ENCODE measurements around the gene MYDGF. TPM values are rescaled to one million over a fixed set of nuclear protein-coding genes. Genes with fewer than 3 reads are reported as not detected.

MYDGF gene
- total and polyA plus RNA-seq, 4 donors: 85.1 to 222 (median 144) TPM

DNA sequence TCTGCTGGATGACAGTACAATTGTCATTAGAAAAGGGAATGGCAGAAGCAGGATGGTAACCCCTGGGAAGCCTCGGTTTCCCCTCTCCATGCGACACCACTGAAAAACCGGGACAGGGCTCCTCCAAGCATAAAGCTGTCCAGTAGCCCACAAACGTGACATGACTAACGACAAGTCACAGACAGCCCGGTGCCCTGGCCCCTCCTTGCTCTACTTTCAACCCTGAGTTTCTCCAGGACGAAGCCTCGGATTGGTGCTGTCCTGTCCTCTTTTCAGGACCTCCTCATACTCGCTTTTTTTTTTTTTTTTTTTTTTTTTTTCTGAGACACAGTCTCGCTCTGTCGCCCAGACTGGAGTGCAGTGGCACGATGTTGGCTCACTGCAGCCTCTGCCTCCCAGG lies 37.2 kb upstream of the MYDGF start:
- Histone ChIP-seq H3K27ac (ENCODE audit: low read depth in 1 of 2, low read length in 2 of 2) (peak overlapping the region; percentile 95 to 96), H3K27me3 (ENCODE audit: control insufficient read depth in 4 of 4, insufficient read depth in 4 of 4, low read length in 3 of 4) (no peaks in the 10 kb centered on the region), H3K4me3 (ENCODE audit: low read depth in 1 of 3, low read length in 3 of 3) (no peak overlapping the region), H3K4me1 (ENCODE audit: control insufficient read depth in 4 of 4, insufficient read depth in 4 of 4, low read length in 3 of 4) (peaks cover 29 to 71% (median 59%) of the 10 kb centered on the region in 4 donors), H3K9ac (ENCODE audit: low read depth in 1 of 2, low read length in 2 of 2) (peak overlapping the region in 1 of 2 donors; percentile 10), H3K36me3 (ENCODE audit: control insufficient read depth in 4 of 4, insufficient read depth in 3 of 4, low read depth in 1 of 4, low read length in 3 of 4) (peaks cover 6 to 15% (median 9%) of the 10 kb centered on the region in 4 donors), H3K9me3 (ENCODE audit: control insufficient read depth in 4 of 4, low read length in 3 of 4) (no peaks in the 10 kb centered on the region)
- DNase-seq (ENCODE audit: low spot score): no peak
- no peak for TF ChIP-seq FOXA2 (IDR thresholded peaks at IDR 0.05)
- TF ChIP-seq, protein P1, sequence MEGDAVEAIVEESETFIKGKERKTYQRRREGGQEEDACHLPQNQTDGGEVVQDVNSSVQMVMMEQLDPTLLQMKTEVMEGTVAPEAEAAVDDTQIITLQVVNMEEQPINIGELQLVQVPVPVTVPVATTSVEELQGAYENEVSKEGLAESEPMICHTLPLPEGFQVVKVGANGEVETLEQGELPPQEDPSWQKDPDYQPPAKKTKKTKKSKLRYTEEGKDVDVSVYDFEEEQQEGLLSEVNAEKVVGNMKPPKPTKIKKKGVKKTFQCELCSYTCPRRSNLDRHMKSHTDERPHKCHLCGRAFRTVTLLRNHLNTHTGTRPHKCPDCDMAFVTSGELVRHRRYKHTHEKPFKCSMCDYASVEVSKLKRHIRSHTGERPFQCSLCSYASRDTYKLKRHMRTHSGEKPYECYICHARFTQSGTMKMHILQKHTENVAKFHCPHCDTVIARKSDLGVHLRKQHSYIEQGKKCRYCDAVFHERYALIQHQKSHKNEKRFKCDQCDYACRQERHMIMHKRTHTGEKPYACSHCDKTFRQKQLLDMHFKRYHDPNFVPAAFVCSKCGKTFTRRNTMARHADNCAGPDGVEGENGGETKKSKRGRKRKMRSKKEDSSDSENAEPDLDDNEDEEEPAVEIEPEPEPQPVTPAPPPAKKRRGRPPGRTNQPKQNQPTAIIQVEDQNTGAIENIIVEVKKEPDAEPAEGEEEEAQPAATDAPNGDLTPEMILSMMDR (IDR thresholded peaks at IDR 0.05; ENCODE audit: low read depth, low read length, missing input control): no peak
- no peak for TF ChIP-seq FOXA1 (IDR thresholded peaks at IDR 0.05)
- no peak for TF ChIP-seq RXRA (IDR thresholded peaks at IDR 0.05)
- TF ChIP-seq HNF4A (conservative IDR thresholded peaks at IDR 0.05): no peak
- TF ChIP-seq JUND (IDR thresholded peaks at IDR 0.05): no peak
- 73% methylated on average over 12 of the region's 12 CpGs for WGBS

DNA sequence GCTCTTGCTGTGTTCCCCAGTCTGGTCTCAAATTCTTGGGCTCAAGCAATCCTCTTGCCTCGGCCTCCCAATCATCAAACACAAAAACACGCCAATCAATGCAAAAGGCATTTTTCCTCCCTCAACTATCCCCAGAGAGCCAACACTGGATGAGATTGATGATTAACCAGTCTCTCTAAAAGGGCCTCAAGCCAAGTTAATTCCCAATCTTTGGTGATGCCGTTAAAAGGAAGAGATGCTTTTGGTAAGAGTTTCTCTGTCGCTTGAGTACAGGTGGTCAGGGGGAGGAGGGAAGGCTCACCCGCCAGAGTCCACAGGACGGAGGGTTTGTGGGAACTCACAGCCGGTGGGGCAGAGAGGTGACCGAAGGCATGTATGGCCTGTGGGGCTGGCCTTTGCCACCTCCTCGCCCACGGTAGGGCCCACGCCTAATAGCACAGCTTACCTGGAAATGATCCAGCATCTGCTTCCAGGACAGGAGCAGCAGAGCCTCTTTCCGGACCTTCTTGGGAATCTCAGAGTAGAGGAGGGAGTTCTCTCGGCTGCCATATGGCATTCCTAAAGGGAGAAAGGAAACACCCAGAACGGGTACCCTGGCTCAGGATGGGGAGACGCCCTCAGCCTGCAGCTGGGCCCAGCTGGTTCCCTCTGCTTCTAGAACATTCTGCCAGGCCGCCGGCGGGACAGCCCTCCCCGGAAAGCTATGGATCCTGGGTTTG lies 35.4 kb upstream of the MYDGF start:
- Histone ChIP-seq H3K4me3 (ENCODE audit: low read depth in 1 of 3, low read length in 3 of 3) (no peak overlapping the region), H3K9me3 (ENCODE audit: control insufficient read depth in 4 of 4, low read length in 3 of 4) (no peaks in the 10 kb centered on the region), H3K36me3 (ENCODE audit: control insufficient read depth in 4 of 4, insufficient read depth in 3 of 4, low read depth in 1 of 4, low read length in 3 of 4) (peaks cover 10 to 29% (median 20%) of the 10 kb centered on the region in 4 donors), H3K4me1 (ENCODE audit: control insufficient read depth in 4 of 4, insufficient read depth in 4 of 4, low read length in 3 of 4) (peaks cover 24 to 56% (median 47%) of the 10 kb centered on the region in 4 donors), H3K9ac (ENCODE audit: low read depth in 1 of 2, low read length in 2 of 2) (peak overlapping the region in 1 of 2 donors; percentile 10), H3K27me3 (ENCODE audit: control insufficient read depth in 4 of 4, insufficient read depth in 4 of 4, low read length in 3 of 4) (no peaks in the 10 kb centered on the region), H3K27ac (ENCODE audit: low read depth in 1 of 2, low read length in 2 of 2) (peak overlapping the region; percentile 73 to 80)
- DNase-seq (ENCODE audit: low spot score): no peak
- TF ChIP-seq RAD21 (IDR thresholded peaks at IDR 0.05) (no peak), NR2F2 (IDR thresholded peaks at IDR 0.05) (no peak), JUND (IDR thresholded peaks at IDR 0.05) (peak in 1 of 2 donors; percentile 13), YY1 (IDR thresholded peaks at IDR 0.05) (no peak), HNF4A (conservative IDR thresholded peaks at IDR 0.05) (peak in 1 of 2 donors; percentile 67), FOXA2 (IDR thresholded peaks at IDR 0.05) (no peak), EGR1 (IDR thresholded peaks at IDR 0.05; ENCODE audit: low read depth in 2 of 2) (peak in 1 of 2 donors; percentile 33), SP1 (IDR thresholded peaks at IDR 0.05) (peak; percentile 43), FOXA1 (IDR thresholded peaks at IDR 0.05) (no peak), TAF1 (conservative IDR thresholded peaks at IDR 0.05) (no peak), HNF4G (IDR thresholded peaks at IDR 0.05) (no peak), GABPA (IDR thresholded peaks at IDR 0.05 in 1 of 2, conservative IDR thresholded peaks at IDR 0.05 in 1 of 2) (no peak), RXRA (IDR thresholded peaks at IDR 0.05) (peak; percentile 11 to 81)
- TF ChIP-seq, protein P2, sequence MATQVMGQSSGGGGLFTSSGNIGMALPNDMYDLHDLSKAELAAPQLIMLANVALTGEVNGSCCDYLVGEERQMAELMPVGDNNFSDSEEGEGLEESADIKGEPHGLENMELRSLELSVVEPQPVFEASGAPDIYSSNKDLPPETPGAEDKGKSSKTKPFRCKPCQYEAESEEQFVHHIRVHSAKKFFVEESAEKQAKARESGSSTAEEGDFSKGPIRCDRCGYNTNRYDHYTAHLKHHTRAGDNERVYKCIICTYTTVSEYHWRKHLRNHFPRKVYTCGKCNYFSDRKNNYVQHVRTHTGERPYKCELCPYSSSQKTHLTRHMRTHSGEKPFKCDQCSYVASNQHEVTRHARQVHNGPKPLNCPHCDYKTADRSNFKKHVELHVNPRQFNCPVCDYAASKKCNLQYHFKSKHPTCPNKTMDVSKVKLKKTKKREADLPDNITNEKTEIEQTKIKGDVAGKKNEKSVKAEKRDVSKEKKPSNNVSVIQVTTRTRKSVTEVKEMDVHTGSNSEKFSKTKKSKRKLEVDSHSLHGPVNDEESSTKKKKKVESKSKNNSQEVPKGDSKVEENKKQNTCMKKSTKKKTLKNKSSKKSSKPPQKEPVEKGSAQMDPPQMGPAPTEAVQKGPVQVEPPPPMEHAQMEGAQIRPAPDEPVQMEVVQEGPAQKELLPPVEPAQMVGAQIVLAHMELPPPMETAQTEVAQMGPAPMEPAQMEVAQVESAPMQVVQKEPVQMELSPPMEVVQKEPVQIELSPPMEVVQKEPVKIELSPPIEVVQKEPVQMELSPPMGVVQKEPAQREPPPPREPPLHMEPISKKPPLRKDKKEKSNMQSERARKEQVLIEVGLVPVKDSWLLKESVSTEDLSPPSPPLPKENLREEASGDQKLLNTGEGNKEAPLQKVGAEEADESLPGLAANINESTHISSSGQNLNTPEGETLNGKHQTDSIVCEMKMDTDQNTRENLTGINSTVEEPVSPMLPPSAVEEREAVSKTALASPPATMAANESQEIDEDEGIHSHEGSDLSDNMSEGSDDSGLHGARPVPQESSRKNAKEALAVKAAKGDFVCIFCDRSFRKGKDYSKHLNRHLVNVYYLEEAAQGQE (IDR thresholded peaks at IDR 0.05): peak; percentile 54
- TF ChIP-seq, protein P3, sequence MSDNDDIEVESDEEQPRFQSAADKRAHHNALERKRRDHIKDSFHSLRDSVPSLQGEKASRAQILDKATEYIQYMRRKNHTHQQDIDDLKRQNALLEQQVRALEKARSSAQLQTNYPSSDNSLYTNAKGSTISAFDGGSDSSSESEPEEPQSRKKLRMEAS (IDR thresholded peaks at IDR 0.05): peak; percentile 54
- TF ChIP-seq, protein P4, sequence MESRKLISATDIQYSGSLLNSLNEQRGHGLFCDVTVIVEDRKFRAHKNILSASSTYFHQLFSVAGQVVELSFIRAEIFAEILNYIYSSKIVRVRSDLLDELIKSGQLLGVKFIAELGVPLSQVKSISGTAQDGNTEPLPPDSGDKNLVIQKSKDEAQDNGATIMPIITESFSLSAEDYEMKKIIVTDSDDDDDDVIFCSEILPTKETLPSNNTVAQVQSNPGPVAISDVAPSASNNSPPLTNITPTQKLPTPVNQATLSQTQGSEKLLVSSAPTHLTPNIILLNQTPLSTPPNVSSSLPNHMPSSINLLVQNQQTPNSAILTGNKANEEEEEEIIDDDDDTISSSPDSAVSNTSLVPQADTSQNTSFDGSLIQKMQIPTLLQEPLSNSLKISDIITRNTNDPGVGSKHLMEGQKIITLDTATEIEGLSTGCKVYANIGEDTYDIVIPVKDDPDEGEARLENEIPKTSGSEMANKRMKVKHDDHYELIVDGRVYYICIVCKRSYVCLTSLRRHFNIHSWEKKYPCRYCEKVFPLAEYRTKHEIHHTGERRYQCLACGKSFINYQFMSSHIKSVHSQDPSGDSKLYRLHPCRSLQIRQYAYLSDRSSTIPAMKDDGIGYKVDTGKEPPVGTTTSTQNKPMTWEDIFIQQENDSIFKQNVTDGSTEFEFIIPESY (IDR thresholded peaks at IDR 0.05): no peak
- TF ChIP-seq, protein P5, sequence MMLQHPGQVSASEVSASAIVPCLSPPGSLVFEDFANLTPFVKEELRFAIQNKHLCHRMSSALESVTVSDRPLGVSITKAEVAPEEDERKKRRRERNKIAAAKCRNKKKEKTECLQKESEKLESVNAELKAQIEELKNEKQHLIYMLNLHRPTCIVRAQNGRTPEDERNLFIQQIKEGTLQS (IDR thresholded peaks at IDR 0.05): no peak
- TF ChIP-seq, protein P1 (IDR thresholded peaks at IDR 0.05; ENCODE audit: low read depth, low read length, missing input control): no peak
- WGBS: 36% methylated on average over 19 of the region's 19 CpGs

Data from liver (tissue), 9 donors.